ENCODE data around the gene ANKRD13A.

DNA sequence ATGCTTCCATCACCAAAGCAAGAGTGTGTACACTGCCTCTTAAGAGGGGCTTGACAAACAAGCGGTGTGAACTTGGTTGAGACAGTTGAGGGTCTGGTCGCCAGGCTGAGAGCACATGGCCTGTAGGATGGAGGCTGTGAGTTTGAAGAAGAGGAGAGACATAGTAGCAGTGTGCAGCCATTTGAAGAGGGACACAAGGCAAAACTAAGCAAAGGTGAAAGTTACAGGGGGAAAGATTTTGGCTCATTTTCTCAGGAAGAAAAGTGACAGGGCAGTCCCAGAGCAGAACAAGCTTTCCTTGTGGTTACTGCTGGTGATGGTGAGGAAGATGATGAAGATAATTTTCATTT is 60.4 kb downstream of the ANKRD13A start:
- TF ChIP-seq, protein P1, sequence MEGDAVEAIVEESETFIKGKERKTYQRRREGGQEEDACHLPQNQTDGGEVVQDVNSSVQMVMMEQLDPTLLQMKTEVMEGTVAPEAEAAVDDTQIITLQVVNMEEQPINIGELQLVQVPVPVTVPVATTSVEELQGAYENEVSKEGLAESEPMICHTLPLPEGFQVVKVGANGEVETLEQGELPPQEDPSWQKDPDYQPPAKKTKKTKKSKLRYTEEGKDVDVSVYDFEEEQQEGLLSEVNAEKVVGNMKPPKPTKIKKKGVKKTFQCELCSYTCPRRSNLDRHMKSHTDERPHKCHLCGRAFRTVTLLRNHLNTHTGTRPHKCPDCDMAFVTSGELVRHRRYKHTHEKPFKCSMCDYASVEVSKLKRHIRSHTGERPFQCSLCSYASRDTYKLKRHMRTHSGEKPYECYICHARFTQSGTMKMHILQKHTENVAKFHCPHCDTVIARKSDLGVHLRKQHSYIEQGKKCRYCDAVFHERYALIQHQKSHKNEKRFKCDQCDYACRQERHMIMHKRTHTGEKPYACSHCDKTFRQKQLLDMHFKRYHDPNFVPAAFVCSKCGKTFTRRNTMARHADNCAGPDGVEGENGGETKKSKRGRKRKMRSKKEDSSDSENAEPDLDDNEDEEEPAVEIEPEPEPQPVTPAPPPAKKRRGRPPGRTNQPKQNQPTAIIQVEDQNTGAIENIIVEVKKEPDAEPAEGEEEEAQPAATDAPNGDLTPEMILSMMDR (conservative IDR thresholded peaks at IDR 0.05 in 1 of 2, IDR thresholded peaks at IDR 0.05 in 1 of 2; ENCODE audit: extremely low read depth in 1 of 2, insufficient read depth in 1 of 2, low read depth in 1 of 2, low read length in 2 of 2), result no peak
- TF ChIP-seq EZH2 (IDR thresholded peaks at IDR 0.05; ENCODE audit: borderline replicate concordance, low read length), result no peak
